Muscle layer of duodenum (tissue), 2 donors: Measurements from ENCODE around the gene C10orf90.
"Not testable (repeated sequence)": the region's sequence is repeated elsewhere in the genome, so short reads cannot be mapped to it uniquely, and the experiment has no call there.

ENCODE experiments used
- H3K27ac ChIP-seq: one replicate; pipeline ENCODE4 v1.7.0; 2013; ENCODE audit warnings: mild to moderate bottlenecking, low read length
- H3K27me3 ChIP-seq: one replicate; pipeline ENCODE4 v1.7.0; 2013; ENCODE audit warnings: low read depth, mild to moderate bottlenecking, control low read depth, low read length
- H3K36me3 ChIP-seq, 2 donors: one replicate each; pipeline ENCODE4 v1.7.0; 2013; ENCODE audit warnings: low read length in 2 of 2, control low read depth in 1 of 2, mild to moderate bottlenecking in 1 of 2; ENCODE audit not compliant: insufficient read depth in 2 of 2, control insufficient read depth in 1 of 2
- H3K4me1 ChIP-seq, 2 donors: one replicate each; pipeline ENCODE4 v1.7.0; 2013; ENCODE audit warnings: low read length in 2 of 2, mild to moderate bottlenecking in 2 of 2, control low read depth in 1 of 2, moderate library complexity in 1 of 2; ENCODE audit not compliant: insufficient read depth in 2 of 2, control insufficient read depth in 1 of 2
- H3K4me3 ChIP-seq, 2 donors: one replicate each; pipeline ENCODE4 v1.7.0; 2013; ENCODE audit warnings: low read length in 2 of 2, low read depth in 1 of 2, mild to moderate bottlenecking in 1 of 2
- H3K9me3 ChIP-seq, 2 donors: one replicate each; pipeline ENCODE4 v1.7.0; 2013; ENCODE audit warnings: low read length in 2 of 2, control low read depth in 1 of 2, mild to moderate bottlenecking in 1 of 2; ENCODE audit not compliant: control insufficient read depth in 1 of 2
- donor health status: healthy.

The C10orf90 gene

GRCh38 chr10:126561921-126562680 is 108.4 kb downstream of the C10orf90 start:
- H3K27me3 ChIP-seq, result no peaks in the 10 kb centered on the region
- H3K27ac ChIP-seq, result no peak overlapping the region
- H3K9me3 ChIP-seq, result no peaks in the 10 kb centered on the region
- no peaks in the 10 kb centered on the region for H3K4me1 ChIP-seq
- peak overlapping the region in 1 of 2 donors; percentile 51 for H3K4me3 ChIP-seq
- no peaks in the 10 kb centered on the region for H3K36me3 ChIP-seq

- no peak overlapping the region for H3K27ac ChIP-seq
- peak overlapping the region; percentile 3 to 51 for H3K4me3 ChIP-seq
Measured at GRCh38 chr10:126561294-126561920, 109.1 kb downstream of the C10orf90 start.

GRCh38 chr10:126558881-126559280 is 111.6 kb downstream of the C10orf90 start:
- Histone ChIP-seq H3K9me3 (no peaks in the 10 kb centered on the region), H3K36me3 (no peaks in the 10 kb centered on the region), H3K27ac (no peak overlapping the region), H3K4me1 (no peaks in the 10 kb centered on the region), H3K4me3 (no peak overlapping the region), H3K27me3 (no peaks in the 10 kb centered on the region)

More at GRCh38 chr10:126561294-126561920, 109.1 kb downstream of the C10orf90 start:
- H3K4me1 ChIP-seq, result no peaks in the 10 kb centered on the region
- no peaks in the 10 kb centered on the region for H3K36me3 ChIP-seq
- no peaks in the 10 kb centered on the region for H3K9me3 ChIP-seq
- no peaks in the 10 kb centered on the region for H3K27me3 ChIP-seq

- H3K4me3 ChIP-seq, result no peak overlapping the region
- no peaks in the 10 kb centered on the region for H3K27me3 ChIP-seq
- no peaks in the 10 kb centered on the region for H3K9me3 ChIP-seq
- H3K36me3 ChIP-seq, result no peaks in the 10 kb centered on the region
- no peak overlapping the region for H3K27ac ChIP-seq
- H3K4me1 ChIP-seq, result no peaks in the 10 kb centered on the region
Measured at GRCh38 chr10:126551202-126551601, 119.3 kb downstream of the C10orf90 start.

GRCh38 chr10:126550586-126550985 is 119.9 kb downstream of the C10orf90 start:
- H3K27me3 ChIP-seq, H3K36me3 ChIP-seq, H3K4me1 ChIP-seq, H3K9me3 ChIP-seq, H3K4me3 ChIP-seq, H3K27ac ChIP-seq: not testable (repeated sequence)

- no peaks in the 10 kb centered on the region for H3K4me1 ChIP-seq
- no peaks in the 10 kb centered on the region for H3K27me3 ChIP-seq
- H3K27ac ChIP-seq, result no peak overlapping the region
- H3K36me3 ChIP-seq, result no peaks in the 10 kb centered on the region
- H3K4me3 ChIP-seq, result no peak overlapping the region
- no peaks in the 10 kb centered on the region for H3K9me3 ChIP-seq
Measured at GRCh38 chr10:126549344-126549743, 121.1 kb downstream of the C10orf90 start.

GRCh38 chr10:126544565-126544964 is 125.9 kb downstream of the C10orf90 start:
- Histone ChIP-seq H3K27me3 (no peaks in the 10 kb centered on the region), H3K9me3 (no peaks in the 10 kb centered on the region), H3K36me3 (no peaks in the 10 kb centered on the region), H3K27ac (no peak overlapping the region), H3K4me3 (no peak overlapping the region), H3K4me1 (no peaks in the 10 kb centered on the region)

GRCh38 chr10:126538439-126539135 is 131.9 kb downstream of the C10orf90 start:
- no peaks in the 10 kb centered on the region for H3K27me3 ChIP-seq
- H3K27ac ChIP-seq, result no peak overlapping the region
- H3K36me3 ChIP-seq, result no peaks in the 10 kb centered on the region
- H3K4me1 ChIP-seq, result no peaks in the 10 kb centered on the region
- H3K4me3 ChIP-seq, result no peak overlapping the region
- no peaks in the 10 kb centered on the region for H3K9me3 ChIP-seq

- no peaks in the 10 kb centered on the region for H3K27me3 ChIP-seq
- H3K4me3 ChIP-seq, result no peak overlapping the region
- no peaks in the 10 kb centered on the region for H3K4me1 ChIP-seq
- no peaks in the 10 kb centered on the region for H3K9me3 ChIP-seq
- no peak overlapping the region for H3K27ac ChIP-seq
- H3K36me3 ChIP-seq, result no peaks in the 10 kb centered on the region
Measured at GRCh38 chr10:126536656-126537055, 133.8 kb downstream of the C10orf90 start.

- H3K27ac ChIP-seq, result no peak overlapping the region
- no peaks in the 10 kb centered on the region for H3K27me3 ChIP-seq
- H3K36me3 ChIP-seq, result no peaks in the 10 kb centered on the region
- H3K9me3 ChIP-seq, result no peaks in the 10 kb centered on the region
- H3K4me3 ChIP-seq, result no peak overlapping the region
- H3K4me1 ChIP-seq, result no peaks in the 10 kb centered on the region
Measured at GRCh38 chr10:126536148-126536547, 134.3 kb downstream of the C10orf90 start.

- Histone ChIP-seq H3K36me3 (no peaks in the 10 kb centered on the region), H3K4me3 (no peak overlapping the region), H3K9me3 (no peaks in the 10 kb centered on the region), H3K27ac (no peak overlapping the region), H3K27me3 (no peaks in the 10 kb centered on the region), H3K4me1 (no peaks in the 10 kb centered on the region)
Measured at GRCh38 chr10:126533644-126534043, 136.8 kb downstream of the C10orf90 start.
